T-helper 2 cell treated with Interferon-gamma antibody and Interleukin-4, amounts not matched to agents 100 ng/mL and 5 ng/mL, for 36 hours (primary cell): ENCODE measurements around the gene ARHGAP1. TPM values are rescaled to one million over a fixed set of nuclear protein-coding genes. Genes with fewer than 3 reads are reported as not detected.

Source experiments
- intact Hi-C: fragments of 100-400 bp; cut with micrococcal nuclease; formaldehyde crosslinking; loops from one replicate; pipeline ENCODE4 v1.15.1; 2023
- total RNA-seq: library from RNA; stranded (reverse); gene quantifications from 2 replicates; pipeline ENCODE4 v1.2.3, GENCODE V29; 2022

Gene ARHGAP1
- total RNA-seq, 1 donor from 2014 or later = 87.5 TPM

GRCh38 chr11:46695345-46696211 lies 4.8 kb downstream of the ARHGAP1 start:
- intact Hi-C loops = no loop called here

DNA sequence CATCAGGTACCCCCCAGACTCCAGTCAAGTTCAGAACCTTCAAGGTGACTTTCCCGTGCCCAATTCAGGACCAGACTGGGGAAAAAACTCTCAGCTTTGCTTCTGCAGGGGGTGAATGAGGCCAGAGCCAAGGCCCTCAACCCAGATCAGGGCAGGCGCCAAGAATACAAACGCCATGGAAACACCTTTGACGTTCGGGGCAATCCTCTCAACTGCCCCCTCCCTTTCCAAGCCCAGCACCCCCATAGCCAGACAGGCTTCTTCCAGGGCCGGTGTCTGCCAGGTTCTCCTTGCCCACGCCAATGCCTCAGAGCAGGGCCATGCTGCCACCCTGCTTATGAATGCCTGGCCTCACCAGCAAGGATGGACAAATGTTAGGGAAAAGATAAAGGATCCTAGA lies 5.8 kb downstream of the ARHGAP1 start:
- intact Hi-C loops = no loop called here

- intact Hi-C loops = no loop called here
These were observed 6.3 kb downstream of the ARHGAP1 start for GRCh38 chr11:46694072-46694471.

- intact Hi-C loops = no loop called here
These were observed 6.8 kb downstream of the ARHGAP1 start for GRCh38 chr11:46693597-46694012.

DNA sequence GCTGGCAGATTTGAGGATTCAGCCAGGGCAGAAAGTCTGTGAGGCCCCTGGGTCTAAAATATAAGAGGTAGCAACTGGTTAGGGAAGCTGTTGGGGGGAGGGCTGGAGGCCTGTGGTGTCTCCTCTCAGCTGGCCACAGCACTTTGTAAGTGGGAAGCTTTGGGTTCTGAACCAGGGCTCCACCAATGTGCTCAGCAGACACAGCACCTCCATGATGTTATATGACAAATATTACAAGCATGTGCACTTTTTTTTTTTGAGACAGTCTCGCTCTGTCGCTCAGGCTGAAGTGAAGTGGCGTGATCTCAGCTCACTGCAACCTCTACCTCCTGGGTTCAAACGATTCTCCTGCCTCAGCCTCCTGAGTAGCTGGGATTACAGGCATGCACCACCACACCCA lies 8.0 kb downstream of the ARHGAP1 start:
- intact Hi-C loops = no loop called here

GRCh38 chr11:46690702-46691101 lies 9.7 kb downstream of the ARHGAP1 start:
- intact Hi-C loops = no loop called here

- intact Hi-C loops = no loop called here
These were observed 13.3 kb downstream of the ARHGAP1 start for GRCh38 chr11:46686886-46687795.

- intact Hi-C loops = no loop called here
These were observed 16.1 kb downstream of the ARHGAP1 start for GRCh38 chr11:46684367-46684766.

GRCh38 chr11:46682773-46683752 lies 17.4 kb downstream of the ARHGAP1 start:
- intact Hi-C loops = no loop called here

- intact Hi-C loops = no loop called here
These were observed 18.6 kb downstream of the ARHGAP1 start for GRCh38 chr11:46681814-46682213.

DNA sequence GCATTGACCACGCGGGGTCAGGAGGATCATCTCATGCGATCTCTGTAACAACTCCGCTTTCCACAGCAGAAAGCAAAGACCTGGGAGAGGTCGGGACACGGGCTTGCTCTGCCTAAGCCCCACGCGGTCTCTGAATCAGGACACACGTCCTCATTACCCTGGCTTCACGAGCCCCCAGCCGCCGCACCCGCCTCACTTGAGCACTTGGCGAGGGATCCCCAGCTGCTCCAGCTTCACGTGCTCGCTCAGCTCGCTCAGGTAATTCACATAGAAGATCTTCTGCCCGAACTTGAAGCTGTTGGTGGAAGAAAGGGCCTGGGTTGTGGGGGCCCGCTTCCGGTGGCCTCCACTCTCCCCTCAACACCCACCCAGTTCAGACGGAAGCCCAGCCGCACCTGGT lies 19.6 kb downstream of the ARHGAP1 start:
- intact Hi-C loops = no loop called here

DNA sequence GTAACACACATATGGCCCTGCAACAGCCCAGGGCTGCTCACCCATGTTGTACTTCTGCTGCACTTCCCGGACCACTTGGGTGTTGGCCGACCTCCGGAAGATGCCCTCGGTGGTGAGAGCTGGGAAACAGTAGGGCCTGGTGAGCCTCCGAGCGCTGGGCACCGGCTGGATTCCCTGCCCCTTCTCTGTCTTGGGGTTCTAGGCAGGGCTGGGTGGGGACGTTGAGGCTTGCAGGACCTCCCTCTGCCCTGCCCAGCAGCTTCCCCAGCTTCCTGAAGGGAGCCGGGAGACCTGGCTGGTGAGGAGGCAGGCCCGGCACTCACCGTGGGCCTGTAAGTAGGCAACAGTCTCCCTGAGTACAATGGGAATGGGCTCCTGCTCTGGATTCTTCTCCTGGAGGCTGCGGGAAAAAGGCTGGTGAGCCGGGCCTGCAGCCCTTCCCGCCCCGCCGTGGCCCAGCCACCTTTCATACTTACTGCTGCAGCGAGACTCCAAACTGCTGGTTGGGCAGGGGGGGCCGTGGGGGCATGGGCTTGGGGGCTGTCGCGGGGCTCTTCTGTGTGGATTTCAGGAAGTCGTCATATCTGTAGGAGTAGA lies 20.2 kb downstream of the ARHGAP1 start:
- intact Hi-C loops = no loop called here

DNA sequence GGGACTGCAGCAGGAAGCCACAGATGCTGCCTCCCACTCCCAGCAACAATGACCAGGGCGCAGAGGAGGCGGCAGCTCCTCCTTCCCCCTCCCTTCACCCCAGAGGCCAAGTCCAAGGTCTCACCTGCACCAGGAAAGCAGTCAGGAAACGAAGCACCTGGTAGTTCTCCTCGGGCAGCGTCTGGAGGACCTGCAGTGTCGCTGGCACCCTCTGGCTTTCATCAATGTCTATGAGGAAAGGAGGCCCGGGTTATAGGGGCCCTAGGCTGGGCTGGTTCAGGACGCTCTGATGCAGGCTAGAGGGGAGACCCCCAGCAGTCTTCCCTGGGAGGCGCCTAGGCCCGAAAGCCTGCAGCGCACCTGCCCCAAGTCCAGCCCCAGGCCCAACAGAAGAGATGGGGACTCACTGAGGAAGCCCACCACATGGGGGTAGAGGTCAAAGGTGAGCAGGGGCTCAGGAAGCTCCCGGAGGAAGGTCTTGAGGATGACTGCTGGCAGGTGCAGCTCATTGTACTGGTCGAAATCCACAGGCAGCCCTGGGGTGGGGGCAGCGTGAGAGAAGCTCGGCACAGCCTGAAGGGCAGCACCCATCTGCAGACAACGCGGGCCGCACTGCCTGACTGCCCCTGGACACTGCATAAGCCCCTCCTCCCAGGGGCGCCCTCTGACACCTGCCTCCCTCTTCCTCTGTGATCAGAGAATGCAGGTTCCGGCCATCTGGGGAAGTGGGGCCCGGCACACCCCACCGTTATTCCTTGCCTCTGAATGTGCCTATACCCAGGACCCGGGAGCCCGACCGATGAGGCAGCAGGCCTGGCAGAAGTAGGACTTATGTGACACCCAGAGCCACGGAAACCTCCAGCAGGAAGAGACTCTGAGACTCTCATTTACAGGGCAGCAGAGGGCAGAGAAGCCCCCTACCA lies 20.9 kb downstream of the ARHGAP1 start:
- intact Hi-C loops = no loop called here

GRCh38 chr11:46678741-46679130 lies 21.7 kb downstream of the ARHGAP1 start:
- intact Hi-C loops = no loop called here

DNA sequence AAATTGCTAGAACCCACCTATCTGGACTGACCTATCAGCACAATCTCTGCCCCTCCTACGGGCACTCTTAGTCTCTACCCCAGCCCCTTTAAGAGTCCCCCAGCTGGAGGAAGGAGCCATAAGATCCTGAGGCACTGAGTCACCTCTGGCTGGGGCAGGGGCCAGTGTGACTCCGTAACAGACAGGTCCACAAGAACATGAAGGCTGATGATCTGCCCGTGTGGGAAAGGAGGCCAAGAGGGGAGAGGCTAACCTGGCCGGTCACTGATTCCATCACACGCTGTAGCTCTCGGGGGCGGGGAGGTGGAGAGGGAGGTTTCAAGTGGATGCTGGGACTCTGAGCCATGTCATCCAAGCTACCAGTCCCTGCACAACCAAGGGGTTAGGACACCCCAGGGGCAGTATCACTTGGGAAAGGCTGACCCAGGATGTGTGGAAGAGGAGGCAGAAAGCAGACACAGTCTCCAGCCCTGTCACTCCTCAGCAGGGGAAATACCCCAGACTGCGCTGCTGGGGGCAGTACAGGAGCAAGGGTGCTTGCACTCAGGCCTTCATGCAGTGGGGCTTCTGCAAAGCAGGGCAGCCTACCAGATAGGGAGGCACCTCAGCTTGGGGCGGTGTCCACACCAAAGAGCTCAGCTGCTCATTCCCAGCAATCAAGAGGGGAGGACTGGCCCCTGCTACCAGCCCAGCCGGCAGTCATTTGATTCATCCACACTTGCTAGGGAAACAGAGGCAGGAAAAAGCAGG lies 22.3 kb downstream of the ARHGAP1 start:
- intact Hi-C loops = no loop called here

GRCh38 chr11:46677169-46677568 lies 23.2 kb downstream of the ARHGAP1 start:
- intact Hi-C loops = no loop called here

GRCh38 chr11:46676436-46677158 lies 23.8 kb downstream of the ARHGAP1 start:
- intact Hi-C loops = no loop called here

- intact Hi-C loops = no loop called here
These were observed 24.5 kb downstream of the ARHGAP1 start for GRCh38 chr11:46675949-46676348.
